ENCODE results near the gene CATSPERB.
A peak's percentile ranks its signal among the peaks of the same experiment; 100 is the strongest.

CATSPERB gene

GRCh38 chr14:91755570-91756295 is 23.8 kb upstream of the CATSPERB start:
- DNase-seq (ENCODE audit: low read depth) = peak; percentile 33
- no peak for TF ChIP-seq CTCF (conservative IDR thresholded peaks at IDR 0.05; ENCODE audit: low read depth, low read length)
- no peak overlapping the region for H3K4me3 ChIP-seq (ENCODE audit: low read depth, low read length)

- no peak for DNase-seq (ENCODE audit: low read depth)
- no peak overlapping the region for H3K4me3 ChIP-seq (ENCODE audit: low read depth, low read length)
- TF ChIP-seq CTCF (conservative IDR thresholded peaks at IDR 0.05; ENCODE audit: low read depth, low read length) = no peak
Observed at GRCh38 chr14:91754819-91755218, 22.9 kb upstream of the CATSPERB start.

DNA sequence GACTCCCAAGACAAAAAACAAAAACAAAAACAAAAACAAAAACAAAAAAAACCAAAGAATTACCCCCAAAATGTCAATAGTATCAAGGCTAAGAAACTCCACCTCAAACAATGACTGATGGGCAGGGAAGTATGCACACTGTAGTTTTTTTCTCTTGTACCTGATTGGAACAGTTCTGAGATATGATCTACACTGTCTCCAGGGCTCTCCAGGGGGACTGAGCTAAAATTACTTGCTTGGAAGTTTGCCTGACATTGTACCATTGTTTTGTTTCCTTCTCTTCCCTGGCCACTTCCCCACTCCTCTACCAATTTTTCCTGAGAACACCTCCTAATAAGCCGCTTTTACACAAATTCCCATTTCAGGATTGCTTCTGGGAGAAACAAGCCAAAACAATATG is 22.3 kb upstream of the CATSPERB start:
- TF ChIP-seq CTCF (conservative IDR thresholded peaks at IDR 0.05; ENCODE audit: low read depth, low read length) = no peak
- H3K4me3 ChIP-seq (ENCODE audit: low read depth, low read length) = no peak overlapping the region
- DNase-seq (ENCODE audit: low read depth) = no peak

DNA sequence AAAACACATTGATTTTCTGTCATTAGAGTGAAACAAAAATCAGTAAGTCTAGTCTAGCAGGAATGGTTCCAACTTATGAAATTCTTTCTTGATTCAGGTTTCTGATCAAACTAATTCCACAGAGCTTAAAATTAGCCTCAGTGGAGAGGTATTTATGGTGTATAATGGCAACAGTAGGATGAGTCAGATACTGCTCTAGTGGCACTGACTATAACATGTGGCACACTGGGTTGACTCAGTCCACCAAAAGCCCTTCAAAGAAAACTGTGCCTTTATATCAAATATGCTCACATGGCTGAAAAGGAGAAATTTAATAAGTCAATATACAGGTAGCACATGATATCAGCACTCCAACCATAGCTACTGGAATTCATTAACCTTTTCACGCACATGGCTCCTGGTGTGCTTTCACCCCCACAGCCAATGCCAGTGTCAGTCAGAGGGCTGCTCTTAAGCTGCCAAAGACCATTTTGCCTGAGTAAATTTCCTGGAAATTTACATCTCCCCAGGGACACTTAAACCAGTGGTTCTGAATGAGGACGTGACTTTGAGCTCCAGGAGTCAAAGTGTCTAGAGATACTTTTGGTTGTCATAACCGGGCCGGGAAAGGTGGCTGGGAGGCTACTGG is 21.7 kb upstream of the CATSPERB start:
- TF ChIP-seq CTCF (conservative IDR thresholded peaks at IDR 0.05; ENCODE audit: low read depth, low read length) = no peak
- no peak overlapping the region for H3K4me3 ChIP-seq (ENCODE audit: low read depth, low read length)
- DNase-seq (ENCODE audit: low read depth) = no peak

- H3K4me3 ChIP-seq (ENCODE audit: low read depth, low read length) = no peak overlapping the region
- no peak for DNase-seq (ENCODE audit: low read depth)
- no peak for TF ChIP-seq CTCF (conservative IDR thresholded peaks at IDR 0.05; ENCODE audit: low read depth, low read length)
Observed at GRCh38 chr14:91752961-91753360, 21.1 kb upstream of the CATSPERB start.

GRCh38 chr14:91751719-91752118 is 19.8 kb upstream of the CATSPERB start:
- no peak for DNase-seq (ENCODE audit: low read depth)
- H3K4me3 ChIP-seq (ENCODE audit: low read depth, low read length) = no peak overlapping the region
- no peak for TF ChIP-seq CTCF (conservative IDR thresholded peaks at IDR 0.05; ENCODE audit: low read depth, low read length)

Measured in choroid plexus epithelial cell (primary cell).